D721Med (cell line): ENCODE measurements around the gene SYNC.
"Not testable (repeated sequence)": the region's sequence is repeated elsewhere in the genome, so short reads cannot be mapped to it uniquely, and the experiment has no call there.

ENCODE experiments used
- DNase-seq: peaks from one replicate; pipeline ENCODE4 v3.0.0; 2011; ENCODE audit warnings: low spot score; ENCODE audit not compliant: insufficient read length
- FAIRE-seq: peaks from 2 replicates; lab custom pipeline; 2011; peaks lifted over from hg19 to GRCh38; lab: Jason Lieb, UNC
- TF ChIP-seq, protein P1 (sequence below): IDR thresholded peaks from 2 replicates; pipeline ENCODE4 v1.5.1; 2012; ENCODE audit warnings: mild to moderate bottlenecking, control low read depth; ENCODE audit not compliant: insufficient read depth; ENCODE audit errors: missing control alignments

Gene SYNC

DNA sequence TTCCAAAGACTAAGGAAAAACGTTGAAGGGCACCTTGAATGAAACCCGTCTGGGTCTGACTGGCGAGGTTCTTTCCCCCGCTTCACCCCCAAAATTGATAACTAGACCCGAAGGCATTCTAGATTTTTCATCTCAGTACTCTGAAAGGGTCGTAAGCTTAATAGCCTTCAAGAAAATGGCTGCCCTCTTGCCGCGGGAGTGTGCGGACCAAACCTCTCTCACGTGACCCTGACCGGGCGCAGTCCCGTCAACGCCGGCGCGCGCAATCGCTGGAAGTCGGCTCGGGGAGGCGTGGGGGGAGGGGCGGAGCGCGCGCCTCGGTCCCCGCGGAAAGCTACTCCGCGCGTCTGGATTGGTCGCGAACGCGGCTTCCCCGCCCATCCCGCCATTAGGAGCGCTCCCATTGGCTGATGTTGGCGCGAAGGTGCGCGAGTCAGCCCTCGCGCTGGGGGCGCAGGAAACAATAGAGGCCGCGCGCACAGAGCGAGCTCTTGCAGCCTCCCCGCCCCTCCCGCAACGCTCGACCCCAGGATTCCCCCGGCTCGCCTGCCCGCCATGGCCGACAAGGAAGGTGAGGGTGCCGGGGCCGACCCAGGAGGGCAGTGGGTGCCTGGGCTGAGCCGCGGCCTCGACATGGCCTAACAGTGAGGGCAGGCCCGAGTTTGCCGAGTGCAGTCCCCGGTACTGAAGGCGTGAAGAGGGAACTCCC, 51.7 kb downstream of the SYNC start, which contains the start of gene RBBP4:
Gene RBBP4 (plus strand): TSS at position 457 of the 709 bp plus-strand sequence. CDS start 99 bp downstream, at position 556.
- no peak for FAIRE-seq
- TF ChIP-seq, protein P1, sequence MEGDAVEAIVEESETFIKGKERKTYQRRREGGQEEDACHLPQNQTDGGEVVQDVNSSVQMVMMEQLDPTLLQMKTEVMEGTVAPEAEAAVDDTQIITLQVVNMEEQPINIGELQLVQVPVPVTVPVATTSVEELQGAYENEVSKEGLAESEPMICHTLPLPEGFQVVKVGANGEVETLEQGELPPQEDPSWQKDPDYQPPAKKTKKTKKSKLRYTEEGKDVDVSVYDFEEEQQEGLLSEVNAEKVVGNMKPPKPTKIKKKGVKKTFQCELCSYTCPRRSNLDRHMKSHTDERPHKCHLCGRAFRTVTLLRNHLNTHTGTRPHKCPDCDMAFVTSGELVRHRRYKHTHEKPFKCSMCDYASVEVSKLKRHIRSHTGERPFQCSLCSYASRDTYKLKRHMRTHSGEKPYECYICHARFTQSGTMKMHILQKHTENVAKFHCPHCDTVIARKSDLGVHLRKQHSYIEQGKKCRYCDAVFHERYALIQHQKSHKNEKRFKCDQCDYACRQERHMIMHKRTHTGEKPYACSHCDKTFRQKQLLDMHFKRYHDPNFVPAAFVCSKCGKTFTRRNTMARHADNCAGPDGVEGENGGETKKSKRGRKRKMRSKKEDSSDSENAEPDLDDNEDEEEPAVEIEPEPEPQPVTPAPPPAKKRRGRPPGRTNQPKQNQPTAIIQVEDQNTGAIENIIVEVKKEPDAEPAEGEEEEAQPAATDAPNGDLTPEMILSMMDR: no peak
- peak; percentile 87 for DNase-seq

DNA sequence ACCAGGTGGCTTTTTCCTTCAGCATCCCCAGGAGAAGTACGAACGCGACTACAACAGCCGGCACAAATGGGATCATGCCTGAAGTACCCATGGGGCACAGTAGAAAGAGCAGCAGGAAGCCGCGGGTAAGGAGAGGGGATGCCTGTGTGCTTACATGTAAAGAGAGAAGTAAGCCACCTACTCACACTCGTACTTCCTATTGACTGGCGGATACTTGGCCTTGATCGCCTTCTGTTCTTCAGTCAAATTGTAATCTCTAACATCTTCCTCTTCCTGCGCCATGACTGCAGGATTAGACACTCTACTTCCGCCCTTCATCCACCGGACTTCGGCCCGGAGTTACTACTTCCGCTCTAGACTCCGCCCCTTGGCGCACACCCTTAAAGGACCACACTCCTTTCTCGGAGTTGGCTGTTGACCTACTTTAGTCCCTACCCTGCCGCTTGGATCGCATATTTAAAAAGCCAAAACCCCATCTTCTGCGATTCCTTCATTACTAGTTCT, 52.3 kb downstream of the SYNC start, which contains the start of gene ZBTB8OS:
Gene ZBTB8OS (minus strand): TSS at position 303 of the 504 bp plus-strand sequence. CDS start 21 bp downstream, at position 282.
- TF ChIP-seq, protein P1: no peak
- DNase-seq: peak; percentile 77
- no peak for FAIRE-seq

DNA sequence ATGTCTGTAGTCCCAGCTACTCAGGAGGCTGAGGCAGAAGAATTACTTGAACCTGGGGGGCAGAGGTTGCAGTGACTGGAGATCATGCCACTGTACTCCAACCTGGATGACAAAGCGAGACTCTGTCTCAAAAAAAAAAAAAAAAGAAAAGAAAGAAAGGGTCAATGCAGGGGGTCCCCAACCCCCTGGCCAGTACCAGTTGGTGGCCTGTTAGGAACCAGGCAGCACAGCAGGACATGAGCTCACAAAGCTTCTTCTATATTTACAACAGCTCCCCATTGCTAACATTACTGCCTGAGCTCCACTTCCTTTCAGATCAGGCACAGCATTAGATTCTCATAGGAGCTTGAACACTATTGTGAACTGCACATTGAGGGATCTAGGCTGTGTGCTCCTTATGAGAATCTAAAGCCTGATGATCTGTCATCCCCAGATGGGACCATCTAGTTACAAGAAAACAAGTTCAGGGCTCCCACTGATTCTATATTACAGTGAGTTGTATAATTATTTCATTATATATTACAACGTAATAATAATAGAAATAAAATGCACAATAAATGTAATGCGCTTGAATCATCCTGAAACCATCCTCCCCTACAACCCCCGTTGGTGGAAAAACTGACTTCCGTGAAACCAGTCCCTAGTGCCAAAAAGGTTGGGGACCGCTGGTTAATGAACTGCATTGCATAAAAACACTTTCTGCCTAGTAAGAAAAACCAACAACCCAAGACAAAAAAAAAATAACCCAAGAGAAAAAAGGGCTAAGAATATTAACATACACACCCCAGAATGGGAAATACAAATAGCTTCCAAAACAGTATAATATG, 55.0 kb downstream of the SYNC start:
- no peak for FAIRE-seq
- no peak for DNase-seq

DNA sequence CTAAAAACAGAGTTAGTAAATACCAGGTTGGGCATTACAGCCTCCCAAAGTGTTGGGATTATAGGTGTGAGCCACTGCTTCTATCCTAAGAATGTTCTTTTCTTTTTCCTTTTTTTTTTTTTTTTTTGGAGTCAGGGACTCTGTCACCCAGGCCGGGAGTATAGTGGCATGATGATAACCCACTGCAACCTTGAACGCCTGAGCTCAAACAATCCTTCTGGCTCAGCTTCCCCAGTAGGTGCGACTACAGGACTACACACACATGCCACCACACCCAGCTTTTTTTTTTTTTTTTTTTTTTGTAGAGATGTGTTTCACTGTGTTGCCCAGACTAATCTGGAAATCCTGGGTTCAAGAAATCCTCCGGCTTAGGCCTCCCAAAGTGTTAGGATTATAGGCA, 58.1 kb downstream of the SYNC start:
- DNase-seq (no peak), FAIRE-seq (no peak)
- TF ChIP-seq, protein P1: no peak

More for the DNA sequence above, 55.0 kb downstream of the SYNC start:
- TF ChIP-seq, protein P1: no peak

DNA sequence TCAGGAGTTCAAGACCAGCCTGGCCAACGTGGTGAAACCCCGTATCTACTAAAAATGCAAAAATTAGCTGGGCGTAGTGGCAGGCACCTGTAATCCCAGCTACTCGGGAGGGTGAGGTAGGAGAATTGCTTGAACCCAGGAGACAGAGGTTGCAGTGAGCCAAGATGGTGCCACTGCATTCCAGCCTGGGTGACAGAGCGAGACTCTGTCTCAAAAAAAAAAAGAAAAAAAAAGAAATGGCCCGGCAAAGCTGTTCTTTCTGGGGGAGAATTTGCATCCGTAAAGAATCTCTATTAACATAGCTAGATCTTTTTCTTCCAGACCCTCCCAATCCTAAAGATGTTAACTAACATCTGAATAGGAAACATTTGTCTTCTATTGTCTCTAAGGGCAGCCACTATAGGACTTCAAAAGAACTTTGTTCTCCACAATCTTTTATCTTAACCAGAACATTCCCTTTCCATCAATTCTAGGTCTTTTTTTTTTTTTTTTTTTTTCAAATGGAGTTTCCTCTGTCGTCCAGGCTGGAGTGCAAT, 60.2 kb downstream of the SYNC start:
- DNase-seq, FAIRE-seq: not testable (repeated sequence)

DNA sequence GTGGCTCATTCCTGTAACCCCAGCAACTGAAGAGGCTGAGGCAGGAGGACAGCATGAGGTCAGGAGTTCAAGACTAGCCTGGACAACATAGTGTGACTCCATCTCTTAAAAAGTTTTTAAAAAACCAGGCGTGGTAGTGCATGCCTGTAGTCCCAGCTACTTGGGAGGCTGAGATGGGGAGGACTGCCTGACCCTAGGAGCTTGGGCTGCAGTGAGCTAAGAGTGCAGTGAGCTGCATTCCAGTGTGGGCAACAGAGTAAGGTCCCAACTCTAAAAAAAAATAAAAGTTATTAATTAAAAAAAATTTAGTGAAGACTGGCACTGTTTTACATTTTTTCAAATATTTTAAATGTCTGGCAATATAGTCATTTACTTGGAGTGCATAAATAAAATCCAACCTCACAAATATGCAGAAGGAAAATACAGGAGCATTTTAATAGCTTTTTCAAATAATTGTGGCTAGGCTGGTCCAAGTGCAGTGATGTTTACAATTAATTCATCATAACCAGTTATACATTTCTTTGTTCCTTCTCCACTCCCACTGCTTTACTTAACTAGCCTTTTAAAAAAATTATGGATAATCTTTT, 63.0 kb downstream of the SYNC start:
- DNase-seq: no peak
- TF ChIP-seq, protein P1: no peak
- no peak for FAIRE-seq

DNA sequence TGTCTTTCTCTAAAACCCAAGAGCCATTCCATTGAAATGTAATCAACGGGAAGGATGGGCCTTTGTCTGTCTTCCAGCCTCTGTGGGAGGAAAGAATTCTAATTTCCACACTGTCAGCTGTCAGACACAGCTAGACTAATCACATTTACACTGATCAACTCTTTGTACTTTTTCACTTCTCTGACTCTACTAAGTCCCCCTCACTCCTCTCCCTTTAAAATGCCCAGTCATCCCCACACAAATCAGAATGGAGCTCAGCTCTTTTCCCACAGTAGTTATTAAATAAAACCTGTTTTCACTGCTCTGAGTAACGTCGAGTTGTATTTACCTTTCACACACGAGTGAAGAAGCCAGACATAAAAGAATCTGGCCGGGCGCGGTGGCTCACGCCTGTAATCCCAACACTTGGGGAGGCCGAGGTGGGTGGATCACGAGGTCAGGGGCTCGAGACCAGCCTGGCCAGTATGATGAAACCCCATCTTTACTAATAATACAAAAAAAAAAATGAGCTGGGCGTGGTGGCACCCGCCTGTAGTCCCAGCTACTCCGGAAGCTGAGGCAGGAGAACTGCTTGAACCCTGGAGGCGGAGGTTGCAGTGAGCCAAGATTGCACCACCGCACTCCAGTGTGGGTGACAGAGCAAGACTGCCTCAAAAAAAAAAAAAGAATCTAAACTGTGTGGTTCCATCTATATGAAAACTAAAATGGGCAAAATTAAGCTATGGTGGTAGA, 65.5 kb downstream of the SYNC start:
- TF ChIP-seq, protein P1: no peak
- FAIRE-seq: no peak
- no peak for DNase-seq
